ENCODE results near the gene SDK1.

Gene SDK1

GRCh38 chr7:3778345-3778744 is 477.3 kb downstream of the SDK1 start:
- in situ Hi-C loops (cut with HindIII; ENCODE audit: low sequenced_read_pairs) = no loop called here

GRCh38 chr7:3780016-3780415 is 479.0 kb downstream of the SDK1 start:
- in situ Hi-C loops (cut with HindIII; ENCODE audit: low sequenced_read_pairs) = no loop called here

GRCh38 chr7:3780525-3780924 is 479.5 kb downstream of the SDK1 start:
- in situ Hi-C loops (cut with HindIII; ENCODE audit: low sequenced_read_pairs) = no loop called here

GRCh38 chr7:3781607-3782006 is 480.6 kb downstream of the SDK1 start:
- in situ Hi-C loops (cut with HindIII; ENCODE audit: low sequenced_read_pairs) = no loop called here

GRCh38 chr7:3787717-3788264 is 486.7 kb downstream of the SDK1 start:
- in situ Hi-C loops (cut with HindIII; ENCODE audit: low sequenced_read_pairs) = no loop called here

- in situ Hi-C loops (cut with HindIII; ENCODE audit: low sequenced_read_pairs) = no loop called here
These were observed 489.8 kb downstream of the SDK1 start for GRCh38 chr7:3790803-3791202.

- in situ Hi-C loops (cut with HindIII; ENCODE audit: low sequenced_read_pairs) = no loop called here
These were observed 490.3 kb downstream of the SDK1 start for GRCh38 chr7:3791327-3791726.

- in situ Hi-C loops (cut with HindIII; ENCODE audit: low sequenced_read_pairs) = no loop called here
These were observed 494.1 kb downstream of the SDK1 start for GRCh38 chr7:3795141-3795540.

- in situ Hi-C loops (cut with HindIII; ENCODE audit: low sequenced_read_pairs) = no loop called here
These were observed 494.7 kb downstream of the SDK1 start for GRCh38 chr7:3795781-3796180.

GRCh38 chr7:3805151-3805550 is 504.1 kb downstream of the SDK1 start:
- in situ Hi-C loops (cut with HindIII; ENCODE audit: low sequenced_read_pairs) = no loop called here

- in situ Hi-C loops (cut with HindIII; ENCODE audit: low sequenced_read_pairs) = no loop called here
These were observed 505.5 kb downstream of the SDK1 start for GRCh38 chr7:3806516-3806915.

- in situ Hi-C loops (cut with HindIII; ENCODE audit: low sequenced_read_pairs) = no loop called here
These were observed 506.8 kb downstream of the SDK1 start for GRCh38 chr7:3807824-3808223.

GRCh38 chr7:3821488-3821887 is 520.4 kb downstream of the SDK1 start:
- in situ Hi-C loops (cut with HindIII; ENCODE audit: low sequenced_read_pairs) = no loop called here

GRCh38 chr7:3825491-3825890 is 524.4 kb downstream of the SDK1 start:
- in situ Hi-C loops (cut with HindIII; ENCODE audit: low sequenced_read_pairs) = no loop called here

GRCh38 chr7:3832199-3832598 is 531.1 kb downstream of the SDK1 start:
- in situ Hi-C loops (cut with HindIII; ENCODE audit: low sequenced_read_pairs) = no loop called here

- in situ Hi-C loops (cut with HindIII; ENCODE audit: low sequenced_read_pairs) = no loop called here
These were observed 534.1 kb downstream of the SDK1 start for GRCh38 chr7:3835109-3835508.

GRCh38 chr7:3836855-3837254 is 535.8 kb downstream of the SDK1 start:
- in situ Hi-C loops (cut with HindIII; ENCODE audit: low sequenced_read_pairs) = no loop called here

GRCh38 chr7:3844540-3845151 is 543.6 kb downstream of the SDK1 start:
- in situ Hi-C loops (cut with HindIII; ENCODE audit: low sequenced_read_pairs) = no loop called here

- in situ Hi-C loops (cut with HindIII; ENCODE audit: low sequenced_read_pairs) = no loop called here
These were observed 545.7 kb downstream of the SDK1 start for GRCh38 chr7:3846738-3847137.

- in situ Hi-C loops (cut with HindIII; ENCODE audit: low sequenced_read_pairs) = no loop called here
These were observed 546.3 kb downstream of the SDK1 start for GRCh38 chr7:3847336-3847735.

GRCh38 chr7:3859431-3859830 is 558.4 kb downstream of the SDK1 start:
- in situ Hi-C loops (cut with HindIII; ENCODE audit: low sequenced_read_pairs) = no loop called here

GRCh38 chr7:3860932-3861331 is 559.9 kb downstream of the SDK1 start:
- in situ Hi-C loops (cut with HindIII; ENCODE audit: low sequenced_read_pairs) = no loop called here

GRCh38 chr7:3861386-3861785 is 560.3 kb downstream of the SDK1 start:
- in situ Hi-C loops (cut with HindIII; ENCODE audit: low sequenced_read_pairs) = no loop called here

Data from DLD1 (cell line).